OCI-LY7 (cell line): ENCODE data around the gene COL9A3. TPM values are rescaled to one million over a fixed set of nuclear protein-coding genes. Genes with fewer than 3 reads are reported as not detected.
A peak's percentile ranks its signal among the peaks of the same experiment; 100 is the strongest.

Experiments
- BruUV-seq: library from RNA; stranded (reverse); fragments of 400-500 nt; replicated peaks from 2 replicates; lab custom pipeline; 2021; lab: Mats Ljungman, UMichigan
- CTCF ChIA-PET: fragments of 300-600 bp; sonication (Branson Sonifier 250); formaldehyde crosslinking; loops from one replicate; lab custom pipeline; 2022; ENCODE audit warnings: antibody characterized with exemption; ENCODE audit not compliant: unreplicated experiment; lab: Charles Lee
- POLR2A ChIA-PET: fragments of 300-600 bp; sonication (Branson Sonifier 250); formaldehyde crosslinking; loops from one replicate; lab custom pipeline; 2022; ENCODE audit warnings: antibody characterized with exemption; lab: Charles Lee
- DNase-seq: peaks from one replicate; pipeline ENCODE4 v3.0.0-alpha.2; 2015; ENCODE audit warnings: low spot score
- H2AFZ ChIP-seq: fragments of 200-600 bp; sonication (generic), shearing (Covaris generic); 2 replicates; pipeline ENCODE4 v1.6.1; 2014; ENCODE audit warnings: mild to moderate bottlenecking, antibody characterized with exemption, low read length, moderate library complexity
- H3K27ac ChIP-seq: fragments of 200-600 bp; sonication (generic); 2 replicates; pipeline ENCODE4 v1.5.1; 2014; ENCODE audit warnings: mixed run types, low read depth, mild to moderate bottlenecking, moderate library complexity, low read length, inconsistent platforms; ENCODE audit not compliant: poor library complexity, severe bottlenecking
- H3K36me3 ChIP-seq: fragments of 200-600 bp; sonication (generic); 2 replicates; pipeline ENCODE4 v1.6.1; 2014; ENCODE audit warnings: mild to moderate bottlenecking, antibody characterized with exemption, low read length, moderate library complexity, mixed read lengths; ENCODE audit not compliant: insufficient read depth
- H3K4me1 ChIP-seq: fragments of 200-600 bp; sonication (generic); 2 replicates; pipeline ENCODE4 v1.5.1; 2014; ENCODE audit warnings: mild to moderate bottlenecking, low read length; ENCODE audit not compliant: insufficient read depth, poor library complexity, severe bottlenecking
- H3K4me2 ChIP-seq: fragments of 200-600 bp; sonication (generic); 2 replicates; pipeline ENCODE4 v1.6.1; 2014; ENCODE audit warnings: mild to moderate bottlenecking, low read length
- H3K4me3 ChIP-seq: fragments of 200-600 bp; sonication (generic); 2 replicates; pipeline ENCODE4 v1.5.1; 2014; ENCODE audit warnings: mild to moderate bottlenecking, low read depth, low read length; ENCODE audit not compliant: poor library complexity, severe bottlenecking
- H3K79me2 ChIP-seq: fragments of 200-600 bp; sonication (generic); 2 replicates; pipeline ENCODE4 v1.6.1; 2016; ENCODE audit warnings: low read depth, mild to moderate bottlenecking, low read length, moderate library complexity, mixed read lengths; ENCODE audit not compliant: insufficient read depth
- H3K9me2 ChIP-seq: fragments of 200-600 bp; sonication (generic); 2 replicates; pipeline ENCODE4 v1.6.1; 2016; ENCODE audit warnings: mild to moderate bottlenecking, low read length, mixed read lengths; ENCODE audit not compliant: insufficient read depth
- H3K9me3 ChIP-seq: fragments of 200-600 bp; sonication (generic); 2 replicates; pipeline ENCODE4 v1.6.1; 2014; ENCODE audit warnings: mild to moderate bottlenecking, mixed run types, low read length, mixed read lengths
- H4K20me1 ChIP-seq: fragments of 200-600 bp; sonication (generic); 2 replicates; pipeline ENCODE4 v1.6.1; 2014; ENCODE audit warnings: mild to moderate bottlenecking, antibody characterized with exemption, low read length, moderate library complexity, mixed read lengths; ENCODE audit not compliant: insufficient read depth
- CTCF ChIP-seq: fragments of 200-600 bp; sonication (generic); conservative IDR thresholded peaks from 2 replicates; pipeline ENCODE4 v1.5.1; 2014; ENCODE audit warnings: mild to moderate bottlenecking, antibody characterized with exemption, low read length, moderate library complexity, mixed read lengths
- EZH2phosphoT487 ChIP-seq: fragments of 200-600 bp; sonication (generic); IDR thresholded peaks from 2 replicates; pipeline ENCODE4 v1.6.1; 2018; ENCODE audit warnings: low read depth, borderline replicate concordance, mild to moderate bottlenecking, mixed run types, antibody characterized with exemption, low read length, moderate library complexity, mixed read lengths
- intact Hi-C: fragments of 100-400 bp; cut with micrococcal nuclease; formaldehyde crosslinking; loops from one replicate; pipeline ENCODE4 v1.10.0; 2022; ENCODE audit not compliant: unreplicated experiment
- total RNA-seq, 2 experiments: library from RNA; depleted of rRNA in 1 of 2; stranded (reverse); fragments of >200 nt in 1 of 2; shearing (Covaris generic) in 1 of 2; gene quantifications; 2 replicates each; pipeline ENCODE4 v1.2.3, GENCODE V29; 2014 to 2022

COL9A3 gene
- total RNA-seq, 2 experiments from 2014 or later: 1.7 to 5.2 TPM

- Histone ChIP-seq H3K79me2 (no peaks in the 10 kb centered on the region), H2AFZ (no peak overlapping the region), H3K9me2 (no peaks in the 10 kb centered on the region), H3K4me2 (no peak overlapping the region), H3K27ac (no peak overlapping the region), H4K20me1 (no peaks in the 10 kb centered on the region), H3K4me1 (peaks cover 9% of the 10 kb centered on the region), H3K4me3 (no peak overlapping the region), H3K36me3 (peaks cover 60% of the 10 kb centered on the region), H3K9me3 (no peaks in the 10 kb centered on the region)
- POLR2A ChIA-PET: no interaction called here
- no peak for DNase-seq
- TF ChIP-seq CTCF (no peak), EZH2phosphoT487 (no peak)
- CTCF ChIA-PET: no interaction called here
- BruUV-seq: no TSS peak
- intact Hi-C loops: no loop called here
These were observed 4.5 kb upstream of the COL9A3 start for GRCh38 chr20:62812181-62812906.

GRCh38 chr20:62812907-62813200 is 4.0 kb upstream of the COL9A3 start:
- peaks cover 4% of the 10 kb centered on the region for H3K4me1 ChIP-seq
- TF ChIP-seq CTCF (no peak), EZH2phosphoT487 (no peak)
- no peaks in the 10 kb centered on the region for H3K9me3 ChIP-seq
- peaks cover 55% of the 10 kb centered on the region for H3K36me3 ChIP-seq
- no peak overlapping the region for H3K4me3 ChIP-seq
- H2AFZ ChIP-seq: no peak overlapping the region
- TSS peak; percentile 86 for BruUV-seq
- H4K20me1 ChIP-seq: no peaks in the 10 kb centered on the region
- H3K27ac ChIP-seq: no peak overlapping the region
- DNase-seq: no peak
- no peak overlapping the region for H3K4me2 ChIP-seq
- ChIA-PET CTCF (no interaction called here), POLR2A (no interaction called here)
- intact Hi-C loops: no loop called here
- H3K9me2 ChIP-seq: no peaks in the 10 kb centered on the region
- no peaks in the 10 kb centered on the region for H3K79me2 ChIP-seq

GRCh38 chr20:62813588-62813987 is 3.3 kb upstream of the COL9A3 start:
- intact Hi-C loops: no loop called here
- H3K4me1 ChIP-seq: no peaks in the 10 kb centered on the region
- no peak overlapping the region for H3K4me3 ChIP-seq
- no TSS peak for BruUV-seq
- H3K79me2 ChIP-seq: no peaks in the 10 kb centered on the region
- ChIA-PET CTCF (no interaction called here), POLR2A (no interaction called here)
- no peak for DNase-seq
- H3K9me3 ChIP-seq: no peaks in the 10 kb centered on the region
- H4K20me1 ChIP-seq: no peaks in the 10 kb centered on the region
- H3K4me2 ChIP-seq: no peak overlapping the region
- H2AFZ ChIP-seq: no peak overlapping the region
- H3K36me3 ChIP-seq: peaks cover 47% of the 10 kb centered on the region
- H3K27ac ChIP-seq: no peak overlapping the region
- TF ChIP-seq EZH2phosphoT487 (no peak), CTCF (no peak)
- no peaks in the 10 kb centered on the region for H3K9me2 ChIP-seq
